ENCODE data around the gene SRPK3.
"Not testable (repeated sequence)": the region's sequence is repeated elsewhere in the genome, so short reads cannot be mapped to it uniquely, and the experiment has no call there.

Gene SRPK3

DNA sequence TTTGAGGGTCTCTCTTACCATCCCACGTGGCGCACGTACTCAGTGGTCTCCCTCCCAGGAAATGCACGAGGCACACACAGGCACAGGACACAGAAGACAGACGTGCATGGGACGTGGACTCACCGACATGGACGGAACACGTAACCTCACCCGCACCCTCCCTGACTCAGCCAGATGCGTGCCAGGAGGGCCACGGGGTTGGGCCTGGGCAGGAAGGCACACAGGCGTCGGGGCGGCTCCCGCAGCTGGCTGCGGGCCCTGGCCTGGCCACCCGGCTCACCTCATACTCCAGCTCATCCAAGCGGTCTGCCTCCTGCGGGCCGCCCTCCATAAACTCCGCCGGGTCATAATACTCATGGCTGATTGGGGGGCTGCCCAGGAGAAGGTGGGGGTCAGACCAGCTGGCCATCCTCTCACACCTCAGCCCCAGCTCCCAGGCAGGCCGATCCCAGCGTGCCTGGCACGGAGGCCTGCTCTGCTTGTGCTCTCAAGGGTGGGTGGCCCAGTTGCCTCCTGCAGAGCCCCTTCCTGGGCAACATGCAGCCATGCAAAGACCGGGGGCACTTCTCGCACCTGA, 26.2 kb downstream of the SRPK3 start:
- DNase-seq: no peak

DNA sequence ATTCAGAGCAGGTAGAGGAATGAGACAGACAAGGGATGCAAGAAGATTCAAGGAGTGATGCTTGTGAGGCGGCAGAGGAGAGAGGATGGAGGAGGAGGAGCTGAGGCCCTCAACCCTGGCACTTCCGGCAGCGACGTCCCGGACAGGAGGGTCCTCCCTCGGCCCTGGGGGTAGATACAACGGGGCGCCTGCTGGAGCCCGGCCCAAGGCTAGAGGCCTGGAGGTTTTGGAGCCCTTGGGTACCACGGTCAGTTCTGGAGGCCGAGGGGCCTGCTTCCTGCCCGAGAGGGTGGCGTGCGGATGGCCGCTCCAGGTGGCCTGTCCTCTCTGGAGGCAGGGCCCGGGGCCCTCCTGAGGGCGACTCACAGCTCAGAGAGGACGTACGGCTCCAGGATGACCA, 27.1 kb downstream of the SRPK3 start:
- no peak for DNase-seq

DNA sequence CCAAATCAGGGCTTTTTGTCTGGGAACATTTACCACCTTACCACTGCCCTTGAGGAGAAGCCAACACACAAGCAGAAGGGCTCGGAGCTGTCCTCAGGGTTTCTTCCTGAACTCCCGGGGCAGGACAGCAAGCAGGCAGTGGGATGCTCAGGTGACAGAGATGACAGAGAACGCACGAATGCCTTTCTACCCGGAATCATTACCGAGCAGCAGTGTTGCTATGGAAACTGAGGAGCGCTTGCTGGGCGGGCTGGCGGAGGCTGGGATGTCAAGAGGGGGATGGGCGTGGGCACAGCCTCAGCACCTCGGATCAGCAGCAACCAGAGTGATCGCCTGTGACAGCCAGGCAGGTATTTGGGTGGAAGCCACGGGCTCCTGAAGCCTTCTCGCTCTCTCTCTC, 31.4 kb downstream of the SRPK3 start:
- no peak for DNase-seq

DNA sequence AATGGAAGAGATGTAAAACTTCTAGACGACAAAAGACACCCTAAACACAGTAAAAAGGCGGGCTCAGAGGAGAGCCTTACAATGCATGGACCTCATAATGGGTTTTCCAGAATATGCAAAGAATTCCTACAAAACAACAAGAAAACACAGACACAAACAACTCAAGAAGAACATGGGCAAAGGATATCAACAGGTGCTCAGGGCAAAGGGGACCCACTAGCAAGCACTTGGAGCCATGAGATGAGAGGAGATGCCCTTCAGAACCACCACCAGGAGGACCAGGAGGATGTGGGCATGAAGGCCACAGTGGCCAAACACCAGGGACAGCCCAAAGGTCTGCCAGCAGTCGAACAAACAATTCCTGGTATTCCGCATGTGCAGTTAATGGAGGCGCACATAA, 32.3 kb downstream of the SRPK3 start:
- DNase-seq: no peak

GRCh38 chrX:153814591-153815315, 33.9 kb downstream of the SRPK3 start:
- no peak for DNase-seq

- no peak for DNase-seq
Observed at GRCh38 chrX:153816831-153817690, 36.2 kb downstream of the SRPK3 start.

DNA sequence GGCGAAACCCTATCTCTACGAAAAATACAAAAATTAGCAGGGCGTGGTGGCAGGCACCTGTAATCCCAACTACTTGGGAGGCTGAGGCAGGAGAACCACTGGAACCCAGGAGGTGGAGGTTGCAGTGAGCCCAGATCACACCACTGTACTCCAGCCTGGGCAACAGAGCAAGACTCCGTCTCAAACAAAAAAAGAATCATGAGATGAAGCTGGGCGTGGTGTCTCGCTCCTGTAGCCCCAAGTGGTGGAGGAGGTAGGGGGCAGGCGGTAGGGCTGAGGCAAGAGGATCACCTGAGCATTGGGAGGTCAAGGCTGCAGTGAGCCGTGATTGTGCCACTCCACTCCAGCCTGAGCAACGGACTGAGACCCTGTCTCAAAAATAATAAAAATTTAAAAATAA, 37.2 kb downstream of the SRPK3 start:
- not testable (repeated sequence) for DNase-seq

DNA sequence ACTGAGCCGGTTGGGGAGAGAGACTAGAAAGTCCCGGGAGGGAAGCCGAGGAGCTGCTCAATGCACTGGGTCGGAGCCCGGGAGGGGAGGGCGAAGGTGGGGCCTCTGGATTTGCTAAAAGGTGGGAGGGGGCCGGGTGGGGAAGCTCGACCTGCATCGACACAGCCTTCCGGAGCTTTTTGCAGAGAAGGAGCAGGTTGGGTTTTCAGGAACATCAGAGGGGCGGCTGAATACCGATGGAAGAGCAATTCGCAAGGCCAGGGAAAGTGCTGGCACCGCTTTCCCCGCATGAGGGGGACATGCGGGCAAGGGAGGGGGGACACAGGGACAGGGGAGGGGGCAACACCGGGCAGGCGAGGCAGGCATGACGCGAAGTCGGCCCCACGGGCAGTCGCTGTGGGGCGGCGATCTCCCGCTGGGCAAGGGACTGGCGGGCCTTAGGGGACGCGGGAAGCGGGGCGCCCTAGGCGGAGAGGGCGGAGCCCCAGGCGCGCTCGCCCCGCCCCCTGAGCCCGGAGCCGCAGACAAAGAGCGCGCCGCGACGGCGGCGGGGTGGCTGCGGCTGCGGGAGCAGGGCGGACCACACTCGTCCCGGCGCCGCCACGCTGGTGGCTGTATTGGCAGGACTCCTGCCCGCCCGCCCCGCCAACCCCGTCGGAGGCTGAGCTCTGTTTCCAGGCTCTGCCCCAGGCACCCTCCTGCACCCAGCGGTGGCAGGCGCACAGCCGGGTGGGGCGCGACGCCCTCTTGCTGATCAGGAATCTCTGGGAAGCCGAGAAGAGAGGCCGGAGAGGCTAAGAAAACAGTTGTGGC, 37.9 kb downstream of the SRPK3 start:
- DNase-seq: peak; percentile 74

- no peak for DNase-seq
Observed at GRCh38 chrX:153819384-153820040, 38.7 kb downstream of the SRPK3 start.

DNA sequence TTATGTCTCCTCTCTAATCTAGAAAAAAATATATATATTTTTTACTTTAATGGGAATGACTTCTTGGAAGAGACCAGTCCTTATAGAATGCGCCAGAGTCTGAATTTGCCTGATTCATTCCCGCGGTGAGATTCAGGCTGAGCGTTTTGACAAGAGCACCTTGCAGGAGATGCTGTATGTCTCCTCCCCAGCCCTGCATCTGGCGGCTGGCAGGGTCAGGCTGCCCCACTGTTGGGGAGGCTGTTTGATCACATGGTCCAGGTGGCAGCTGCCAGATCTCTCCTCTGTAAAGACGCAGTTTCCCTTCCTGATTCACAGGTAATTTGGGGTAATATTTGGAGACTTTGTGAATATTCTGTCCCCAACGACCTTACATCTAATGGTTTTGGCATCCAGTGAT, 39.8 kb downstream of the SRPK3 start:
- DNase-seq: no peak

- DNase-seq: no peak
Observed at GRCh38 chrX:153821066-153821465, 40.2 kb downstream of the SRPK3 start.

DNA sequence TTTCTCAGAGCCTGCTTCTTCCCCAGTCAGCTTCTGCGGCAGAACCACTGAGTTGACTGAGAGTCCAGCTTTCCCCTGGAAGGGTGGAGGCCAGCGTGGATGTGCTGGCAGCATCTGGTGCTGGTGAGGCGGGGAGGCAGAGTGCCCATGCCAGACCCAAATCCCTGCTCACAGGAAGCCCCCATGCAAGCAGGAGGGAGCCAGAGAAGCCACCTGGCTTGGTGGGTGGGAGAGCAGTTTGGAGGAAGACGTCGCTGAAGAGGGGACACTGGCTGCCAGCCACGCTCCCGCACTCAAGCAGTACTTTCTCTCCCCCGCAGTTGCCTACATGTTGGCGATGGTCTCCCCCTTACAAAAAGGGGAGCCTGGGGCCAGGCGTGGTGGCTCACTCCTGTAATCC, 43.5 kb downstream of the SRPK3 start:
- DNase-seq: no peak

GRCh38 chrX:153825042-153825441, 44.2 kb downstream of the SRPK3 start:
- DNase-seq: no peak

- DNase-seq: no peak
Observed at GRCh38 chrX:153827016-153827415, 46.2 kb downstream of the SRPK3 start.

DNA sequence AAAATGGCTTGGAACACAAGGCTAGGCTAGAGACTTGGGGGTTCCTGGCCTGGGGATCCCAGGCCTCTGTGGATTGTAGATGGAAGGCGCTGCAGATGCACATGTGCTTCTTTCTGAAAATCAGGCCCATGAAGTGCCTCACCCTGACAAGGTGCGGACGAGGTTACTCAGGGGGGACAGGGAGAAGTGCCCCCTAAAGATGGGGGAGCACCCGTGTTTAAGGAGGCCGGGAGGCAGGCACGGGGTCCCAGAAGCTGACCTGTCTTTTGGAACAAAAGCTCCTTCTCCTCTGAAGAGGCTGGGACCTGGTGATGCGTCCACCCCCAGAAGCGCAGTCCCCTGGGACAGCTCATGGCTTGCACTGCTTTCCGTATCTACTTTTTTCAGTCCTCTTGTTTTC, 47.1 kb downstream of the SRPK3 start:
- no peak for DNase-seq

DNA sequence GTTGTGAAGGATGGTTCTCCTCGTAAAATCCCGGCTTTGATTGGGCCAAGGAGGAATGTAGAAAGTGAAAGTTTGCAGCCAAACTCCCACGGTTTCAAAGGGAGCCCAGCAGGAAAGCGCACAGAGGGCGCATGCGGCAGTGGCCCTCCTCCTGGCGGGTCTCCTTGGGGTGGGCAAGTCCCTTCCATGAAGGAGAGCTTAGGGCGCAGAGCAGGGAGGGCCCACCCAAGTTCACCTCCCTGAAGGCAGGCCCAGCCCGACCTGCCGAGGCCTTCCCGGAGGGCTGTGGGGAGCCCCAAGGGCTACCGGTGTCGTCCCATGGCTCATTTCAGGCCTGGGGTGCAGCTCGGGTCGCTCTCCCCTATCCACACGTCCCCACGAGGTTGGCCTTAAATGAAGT, 47.5 kb downstream of the SRPK3 start:
- DNase-seq: no peak

- DNase-seq: peak; percentile 45
Observed at GRCh38 chrX:153828723-153829548, 48.1 kb downstream of the SRPK3 start.

DNA sequence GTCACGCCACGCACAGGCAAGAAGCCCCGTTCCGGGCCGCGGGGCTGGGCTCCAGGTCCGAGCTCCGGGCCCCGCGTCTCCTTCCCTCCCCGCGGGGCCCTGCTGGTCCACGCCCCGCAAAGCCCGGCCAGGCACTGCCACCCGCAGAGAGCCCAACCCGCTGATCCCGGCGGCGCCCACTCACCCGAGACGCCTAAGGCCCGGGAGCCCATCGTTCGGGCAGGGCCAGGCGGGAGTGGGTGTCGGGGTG, 48.6 kb downstream of the SRPK3 start:
- peak; percentile 28 for DNase-seq

GRCh38 chrX:153829799-153830639, 49.2 kb downstream of the SRPK3 start, which contains the start of gene PDZD4:
Gene PDZD4 (minus strand): TSS chrX:153830544. CDS start chrX:153830298, 246 bp downstream.
- no peak for DNase-seq

All from right kidney (tissue), 1 donor.